Measurements from ENCODE around the gene SPATC1L. TPM values are rescaled to one million over a fixed set of nuclear protein-coding genes. Genes with fewer than 3 reads are reported as not detected.
A peak's percentile ranks its signal among the peaks of the same experiment; 100 is the strongest.

SPATC1L gene
- total and polyA plus RNA-seq, 2 of the 8 experiments (the other 6 are each of a cell fraction or from before 2014, with no cell fraction given), result 24.9 to 50.0 TPM

- no peaks in the 10 kb centered on the region for H3K23me2 ChIP-seq (ENCODE audit: low read depth, low read length)
- H2AFZ ChIP-seq (ENCODE audit: low read length), result no peak overlapping the region
- H2AK5ac ChIP-seq (ENCODE audit: low read depth, low read length), result no peak overlapping the region
- H3K9ac ChIP-seq (replicated peaks in 1 of 4; ENCODE audit: extremely low read depth in 1 of 4, low read depth in 3 of 4, low read length in 3 of 4), result no peak overlapping the region
- no peak overlapping the region for H2BK15ac ChIP-seq (ENCODE audit: low read length)
- no peak overlapping the region for H3K14ac ChIP-seq (ENCODE audit: insufficient read length)
- H3K36me3 ChIP-seq (ENCODE audit: control insufficient read depth in 2 of 4, insufficient read depth in 4 of 4, low read length in 3 of 4), result no peaks in the 10 kb centered on the region; a peak in 1 of 8 replicates
- H3K18ac ChIP-seq (ENCODE audit: extremely low read depth, low read length), result no peak overlapping the region; the same call in 1 of the 2 replicates
- H3K79me2 ChIP-seq (ENCODE audit: control insufficient read depth in 1 of 2, insufficient read depth in 2 of 2, low read length in 2 of 2), result no peaks in the 10 kb centered on the region
- FAIRE-seq (no peak), DNase-seq (ENCODE audit: low read depth in 1 of 2, low spot score in 2 of 2) (no peak)
- no peak overlapping the region for H4K5ac ChIP-seq (ENCODE audit: insufficient read length, low read depth, low read length)
- H3K4ac ChIP-seq (replicated peaks; ENCODE audit: insufficient read length, low read depth, low read length), result no peak overlapping the region
- peaks cover 0 to 12% (median 2%) of the 10 kb centered on the region in 4 experiments; a peak in 3 of 7 replicates for H3K27me3 ChIP-seq (replicated peaks in 1 of 4; ENCODE audit: control insufficient read depth in 3 of 4, extremely low read depth in 1 of 4, insufficient read depth in 3 of 4, low read length in 3 of 4)
- no peak overlapping the region for H3K27ac ChIP-seq (ENCODE audit: low read depth, low read length)
- H3K4me3 ChIP-seq (ENCODE audit: extremely low read depth in 1 of 4, insufficient read depth in 2 of 4, low read depth in 3 of 4, low read length in 4 of 4), result no peak overlapping the region
- no peak overlapping the region for H3K56ac ChIP-seq (replicated peaks; ENCODE audit: insufficient read length, low read depth, low read length)
- POLR2A ChIA-PET (ENCODE audit: partially characterized antibody), result no interaction called here
- H2BK20ac ChIP-seq (ENCODE audit: low read length), result no peak overlapping the region
- no peak overlapping the region for H2BK120ac ChIP-seq (replicated peaks; ENCODE audit: low read depth, low read length)
- WGBS, 2 experiments (ENCODE audit: extremely low coverage in 1 of 2, insufficient coverage in 1 of 2, insufficient read length in 1 of 2, insufficient replicate concordance in 2 of 2, low coverage in 1 of 2, low lambda C conversion rate in 2 of 2, missing lambda C conversion rate in 1 of 2), result 93% methylated on average over 20 of the region's 51 CpGs; no CpG with 5 or more reads in 1 of the 2 experiments
- no peak overlapping the region for H2BK12ac ChIP-seq (ENCODE audit: low read depth, low read length)
- H3K4me2 ChIP-seq (ENCODE audit: insufficient read depth in 1 of 2, low read depth in 2 of 2, low read length in 2 of 2), result no peak overlapping the region
- H2BK5ac ChIP-seq (ENCODE audit: low read depth, low read length), result no peak overlapping the region
- no peaks in the 10 kb centered on the region for H4K20me1 ChIP-seq (replicated peaks in 1 of 2; ENCODE audit: control insufficient read depth in 1 of 2, insufficient read depth in 2 of 2, low read length in 2 of 2)
- peak overlapping the region; percentile 12; the same call in 1 of the 2 replicates for H4K8ac ChIP-seq (ENCODE audit: extremely low read depth, insufficient read depth, low read length)
- H3K9me3 ChIP-seq (ENCODE audit: insufficient read depth in 2 of 2, low read depth in 1 of 2, low read length in 1 of 2), result peaks cover 0 to 8% of the 10 kb centered on the region in 2 experiments; a peak in 1 of 4 replicates
- H4K91ac ChIP-seq (replicated peaks; ENCODE audit: insufficient read length, low read length), result no peak overlapping the region
- no peaks in the 10 kb centered on the region for H3K79me1 ChIP-seq (ENCODE audit: low read depth, low read length)
- CTCF ChIA-PET (ENCODE audit: partially characterized antibody), result no interaction called here
- H3K23ac ChIP-seq (ENCODE audit: insufficient read length), result no peak overlapping the region
- peaks cover 0 to 4% (median 0%) of the 10 kb centered on the region in 4 experiments; a peak in 3 of 7 replicates for H3K4me1 ChIP-seq (replicated peaks in 1 of 4; ENCODE audit: control insufficient read depth in 3 of 4, insufficient read depth in 4 of 4, low read length in 3 of 4)
These were observed 39.0 kb downstream of the SPATC1L start for GRCh38 chr21:46145159-46145839.
